H9 (cell line): ENCODE results near the gene CISD2. TPM values are rescaled to one million over a fixed set of nuclear protein-coding genes. Genes with fewer than 3 reads are reported as not detected.
"Not testable (repeated sequence)": the region's sequence is repeated elsewhere in the genome, so short reads cannot be mapped to it uniquely, and the experiment has no call there.

Experiments used
- DNase-seq: peaks from one replicate; pipeline ENCODE4 v3.0.0-alpha.2; 2017
- H2AFZ ChIP-seq: one replicate; pipeline ENCODE4 v1.6.1; 2013; ENCODE audit warnings: mild to moderate bottlenecking, low read length, control low read depth, moderate library complexity
- H2AK5ac ChIP-seq: 2 replicates; pipeline ENCODE4 v1.6.1; 2013; ENCODE audit warnings: low read length, control low read depth, mixed read lengths; ENCODE audit not compliant: insufficient read length
- H2BK120ac ChIP-seq: one replicate; pipeline ENCODE4 v1.6.1; 2013; ENCODE audit warnings: low read depth, mild to moderate bottlenecking, low read length, control low read depth, inconsistent platforms; ENCODE audit not compliant: poor library complexity, severe bottlenecking
- H2BK12ac ChIP-seq: 2 replicates; pipeline ENCODE4 v1.6.1; 2013; ENCODE audit warnings: low read length, control low read depth, mixed read lengths, low read depth; ENCODE audit not compliant: insufficient read length
- H2BK15ac ChIP-seq: 2 replicates; pipeline ENCODE4 v1.6.1; 2013; ENCODE audit warnings: low read depth, low read length, control low read depth
- H2BK20ac ChIP-seq: one replicate; pipeline ENCODE4 v1.6.1; 2013; ENCODE audit warnings: low read depth, mild to moderate bottlenecking, low read length, control low read depth, inconsistent platforms; ENCODE audit not compliant: poor library complexity, severe bottlenecking
- H2BK5ac ChIP-seq: 2 replicates; pipeline ENCODE4 v1.6.1; 2013; ENCODE audit warnings: low read length, control low read depth, mixed read lengths; ENCODE audit not compliant: insufficient read length
- H3K14ac ChIP-seq: 2 replicates; pipeline ENCODE4 v1.6.1; 2013; ENCODE audit warnings: low read length, control low read depth; ENCODE audit not compliant: insufficient read depth
- H3K18ac ChIP-seq: 2 replicates; pipeline ENCODE4 v1.6.1; 2013; ENCODE audit warnings: low read depth, mild to moderate bottlenecking, mixed read lengths, low read length, control low read depth; ENCODE audit not compliant: insufficient read length
- H3K23ac ChIP-seq: 2 replicates; pipeline ENCODE4 v1.6.1; 2013; ENCODE audit warnings: low read length, control low read depth, mixed read lengths, low read depth; ENCODE audit not compliant: insufficient read length
- H3K23me2 ChIP-seq: 2 replicates; pipeline ENCODE4 v1.6.1; 2013; ENCODE audit warnings: low read depth, mild to moderate bottlenecking, mixed read lengths, low read length, control low read depth; ENCODE audit not compliant: insufficient read length, poor library complexity, severe bottlenecking
- H3K27ac ChIP-seq: 2 replicates; pipeline ENCODE4 v1.5.1; 2013; ENCODE audit warnings: low read length, control low read depth, mixed read lengths, low read depth; ENCODE audit not compliant: insufficient read length
- H3K27me3 ChIP-seq: 2 replicates; pipeline ENCODE4 v1.6.1; 2013; ENCODE audit warnings: low read length, control low read depth, inconsistent platforms; ENCODE audit not compliant: insufficient read depth
- H3K4ac ChIP-seq: 2 replicates; pipeline ENCODE4 v1.6.1; 2013; ENCODE audit warnings: low read depth, mild to moderate bottlenecking, control low read depth, inconsistent platforms, low read length, moderate library complexity
- H3K4me1 ChIP-seq: 2 replicates; pipeline ENCODE4 v1.6.1; 2013; ENCODE audit warnings: low read length, control low read depth, inconsistent platforms; ENCODE audit not compliant: insufficient read depth
- H3K4me2 ChIP-seq: 2 replicates; pipeline ENCODE4 v1.6.1; 2013; ENCODE audit warnings: low read length, control low read depth, mixed read lengths; ENCODE audit not compliant: insufficient read length, insufficient read depth
- H3K56ac ChIP-seq: 2 replicates; pipeline ENCODE4 v1.6.1; 2013; ENCODE audit warnings: low read depth, mild to moderate bottlenecking, mixed read lengths, low read length, control low read depth; ENCODE audit not compliant: insufficient read length
- H3K79me1 ChIP-seq: 2 replicates; pipeline ENCODE4 v1.6.1; 2013; ENCODE audit warnings: low read depth, mild to moderate bottlenecking, moderate library complexity, low read length, control low read depth, inconsistent platforms; ENCODE audit not compliant: insufficient read depth, poor library complexity, severe bottlenecking
- H3K79me2 ChIP-seq: 2 replicates; pipeline ENCODE4 v1.6.1; 2013; ENCODE audit warnings: low read length, control low read depth, inconsistent platforms; ENCODE audit not compliant: insufficient read depth
- H3K9ac ChIP-seq: 2 replicates; pipeline ENCODE4 v1.6.1; 2013; ENCODE audit warnings: low read length, control low read depth, mixed read lengths; ENCODE audit not compliant: insufficient read length; ENCODE audit errors: extremely low read depth
- H3K9me3 ChIP-seq: one replicate; pipeline ENCODE4 v1.6.1; 2013; ENCODE audit warnings: low read depth, low read length, inconsistent platforms; ENCODE audit not compliant: control insufficient read depth
- H3T11ph ChIP-seq: one replicate; pipeline ENCODE4 v1.6.1; 2013; ENCODE audit warnings: mild to moderate bottlenecking, low read length, control low read depth, inconsistent platforms
- H4K20me1 ChIP-seq: one replicate; pipeline ENCODE4 v1.6.1; 2013; ENCODE audit not compliant: control insufficient read depth, insufficient read length, insufficient read depth
- H4K5ac ChIP-seq: 2 replicates; pipeline ENCODE4 v1.6.1; 2013; ENCODE audit warnings: low read depth, mild to moderate bottlenecking, mixed read lengths, low read length, control low read depth; ENCODE audit not compliant: insufficient read length
- H4K8ac ChIP-seq: replicated peaks from 2 replicates; pipeline ENCODE4 v1.6.1; 2013; ENCODE audit warnings: low read length, control low read depth, mixed read lengths, low read depth; ENCODE audit not compliant: insufficient read length
- H4K91ac ChIP-seq: 2 replicates; pipeline ENCODE4 v1.6.1; 2013; ENCODE audit warnings: low read depth, mild to moderate bottlenecking, moderate library complexity, mixed read lengths, low read length, control low read depth; ENCODE audit not compliant: insufficient read length
- H3K27ac Mint-ChIP-seq, 3 experiments: 2 replicates in 2 of 3; 3 replicates in 1 of 3; pipeline ENCODE4 v1.8.0; 2020 to 2021; ENCODE audit warnings: mixed read lengths in 3 of 3, mild to moderate bottlenecking in 1 of 3, moderate library complexity in 1 of 3
- H3K27me3 Mint-ChIP-seq: 2 replicates; pipeline ENCODE4 v1.8.0; 2021; ENCODE audit warnings: low read depth, mild to moderate bottlenecking, moderate library complexity, mixed read lengths
- H3K36me3 Mint-ChIP-seq, 3 experiments: 2 replicates in 2 of 3; 3 replicates in 1 of 3; pipeline ENCODE4 v1.8.0; 2020 to 2021; ENCODE audit warnings: low read depth in 3 of 3, mixed read lengths in 3 of 3; ENCODE audit not compliant: insufficient read depth in 1 of 3
- H3K4me1 Mint-ChIP-seq, 2 experiments: 2 replicates each; pipeline ENCODE4 v1.8.0; 2020; ENCODE audit warnings: mixed read lengths in 2 of 2
- H3K4me3 Mint-ChIP-seq, 2 experiments: 2 replicates in 1 of 2; 3 replicates in 1 of 2; pipeline ENCODE4 v1.8.0; 2020 to 2021; ENCODE audit warnings: mild to moderate bottlenecking in 2 of 2, mixed read lengths in 2 of 2, moderate library complexity in 1 of 2
- H3K9me3 Mint-ChIP-seq, 2 experiments: 2 replicates in 1 of 2; 3 replicates in 1 of 2; pipeline ENCODE4 v1.8.0; 2020; ENCODE audit warnings: mild to moderate bottlenecking in 2 of 2, mixed read lengths in 2 of 2, moderate library complexity in 1 of 2
- WGBS: extraction: QIAGEN DNeasy Blood & Tissue Kit; methylation state at CpG from one replicate; pipeline ENCODE4 v1.1.7; 2013; ENCODE audit warnings: missing lambda C conversion rate, low lambda C conversion rate, mixed read lengths; ENCODE audit not compliant: insufficient read length; ENCODE audit errors: extremely low coverage; 5-methylcytosine and 5-hydroxymethylcytosine counted together
- total RNA-seq: library from RNA; stranded (reverse); gene quantifications from 2 replicates; pipeline ENCODE4 v1.2.1, GENCODE V29; 2021

The CISD2 gene
- total RNA-seq, 1 experiment from 2014 or later, result 45.6 TPM

GRCh38 chr4:102897610-102898009 is 28.8 kb downstream of the CISD2 start:
- not testable (repeated sequence) for H3K27me3 Mint-ChIP-seq, H2AFZ ChIP-seq, H4K91ac ChIP-seq

More at GRCh38 chr4:102897610-102898009, 28.8 kb downstream of the CISD2 start:
- not testable (repeated sequence) for H3K4ac ChIP-seq, H3K18ac ChIP-seq, H3K23ac ChIP-seq, H4K8ac ChIP-seq, H3K4me2 ChIP-seq, H3K56ac ChIP-seq, H3K4me3 Mint-ChIP-seq, H2BK120ac ChIP-seq, H3K79me1 ChIP-seq, H3K23me2 ChIP-seq, H3K9me3 ChIP-seq, H3K4me1 ChIP-seq, DNase-seq, H3K36me3 Mint-ChIP-seq, H3K27ac ChIP-seq, H3K79me2 ChIP-seq, H2BK12ac ChIP-seq, H4K20me1 ChIP-seq, H3K9me3 Mint-ChIP-seq, H3K14ac ChIP-seq, H3T11ph ChIP-seq, H3K27ac Mint-ChIP-seq, H2AK5ac ChIP-seq, H3K9ac ChIP-seq, H4K5ac ChIP-seq, H2BK20ac ChIP-seq, H2BK5ac ChIP-seq, H3K4me1 Mint-ChIP-seq, H3K27me3 ChIP-seq, H2BK15ac ChIP-seq
- WGBS, result no CpG with 5 or more reads among the region's 3 CpGs
